Measurements from ENCODE around the gene CCDC170. TPM values are rescaled to one million over a fixed set of nuclear protein-coding genes. Genes with fewer than 3 reads are reported as not detected.

CCDC170 gene
- total RNA-seq, 1 experiment from 2014 or later = not detected

DNA sequence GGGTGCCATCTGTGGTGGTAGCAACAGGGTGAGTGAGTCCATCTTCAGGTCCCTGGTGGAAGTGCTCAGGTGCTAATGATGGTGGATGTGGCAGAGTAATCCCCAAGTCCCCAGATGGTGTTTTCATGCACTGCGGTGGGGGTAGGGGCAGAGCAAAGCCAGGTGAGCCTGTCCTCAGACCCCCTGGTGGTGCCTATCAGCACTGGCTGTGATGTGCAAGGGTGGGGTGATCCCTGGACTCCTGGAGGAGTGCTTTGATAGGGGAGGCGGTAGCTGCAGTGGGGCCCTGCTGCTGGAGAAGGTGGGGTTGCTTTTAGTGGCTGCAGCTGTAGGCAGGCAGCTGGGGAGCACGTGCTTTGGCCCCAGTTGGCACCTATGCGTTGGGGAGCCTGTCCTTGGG is 70.8 kb downstream of the CCDC170 start:
- no peaks in the 10 kb centered on the region for H3K36me3 ChIP-seq (ENCODE audit: control insufficient read depth, insufficient read depth, low read length)
- POLR2A ChIA-PET = no interaction called here
- TF ChIP-seq, protein P1, sequence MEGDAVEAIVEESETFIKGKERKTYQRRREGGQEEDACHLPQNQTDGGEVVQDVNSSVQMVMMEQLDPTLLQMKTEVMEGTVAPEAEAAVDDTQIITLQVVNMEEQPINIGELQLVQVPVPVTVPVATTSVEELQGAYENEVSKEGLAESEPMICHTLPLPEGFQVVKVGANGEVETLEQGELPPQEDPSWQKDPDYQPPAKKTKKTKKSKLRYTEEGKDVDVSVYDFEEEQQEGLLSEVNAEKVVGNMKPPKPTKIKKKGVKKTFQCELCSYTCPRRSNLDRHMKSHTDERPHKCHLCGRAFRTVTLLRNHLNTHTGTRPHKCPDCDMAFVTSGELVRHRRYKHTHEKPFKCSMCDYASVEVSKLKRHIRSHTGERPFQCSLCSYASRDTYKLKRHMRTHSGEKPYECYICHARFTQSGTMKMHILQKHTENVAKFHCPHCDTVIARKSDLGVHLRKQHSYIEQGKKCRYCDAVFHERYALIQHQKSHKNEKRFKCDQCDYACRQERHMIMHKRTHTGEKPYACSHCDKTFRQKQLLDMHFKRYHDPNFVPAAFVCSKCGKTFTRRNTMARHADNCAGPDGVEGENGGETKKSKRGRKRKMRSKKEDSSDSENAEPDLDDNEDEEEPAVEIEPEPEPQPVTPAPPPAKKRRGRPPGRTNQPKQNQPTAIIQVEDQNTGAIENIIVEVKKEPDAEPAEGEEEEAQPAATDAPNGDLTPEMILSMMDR (IDR thresholded peaks at IDR 0.05) = no peak
- TF ChIP-seq SIN3A (IDR thresholded peaks at IDR 0.05; ENCODE audit: borderline replicate concordance, insufficient read depth, low read depth, low read length) (no peak), TCF7L2 (IDR thresholded peaks at IDR 0.05; ENCODE audit: low read depth, low read length) (no peak), POLR2AphosphoS5 (IDR thresholded peaks at IDR 0.05; ENCODE audit: low read depth, low read length) (no peak)
- TF ChIP-seq, protein P2, sequence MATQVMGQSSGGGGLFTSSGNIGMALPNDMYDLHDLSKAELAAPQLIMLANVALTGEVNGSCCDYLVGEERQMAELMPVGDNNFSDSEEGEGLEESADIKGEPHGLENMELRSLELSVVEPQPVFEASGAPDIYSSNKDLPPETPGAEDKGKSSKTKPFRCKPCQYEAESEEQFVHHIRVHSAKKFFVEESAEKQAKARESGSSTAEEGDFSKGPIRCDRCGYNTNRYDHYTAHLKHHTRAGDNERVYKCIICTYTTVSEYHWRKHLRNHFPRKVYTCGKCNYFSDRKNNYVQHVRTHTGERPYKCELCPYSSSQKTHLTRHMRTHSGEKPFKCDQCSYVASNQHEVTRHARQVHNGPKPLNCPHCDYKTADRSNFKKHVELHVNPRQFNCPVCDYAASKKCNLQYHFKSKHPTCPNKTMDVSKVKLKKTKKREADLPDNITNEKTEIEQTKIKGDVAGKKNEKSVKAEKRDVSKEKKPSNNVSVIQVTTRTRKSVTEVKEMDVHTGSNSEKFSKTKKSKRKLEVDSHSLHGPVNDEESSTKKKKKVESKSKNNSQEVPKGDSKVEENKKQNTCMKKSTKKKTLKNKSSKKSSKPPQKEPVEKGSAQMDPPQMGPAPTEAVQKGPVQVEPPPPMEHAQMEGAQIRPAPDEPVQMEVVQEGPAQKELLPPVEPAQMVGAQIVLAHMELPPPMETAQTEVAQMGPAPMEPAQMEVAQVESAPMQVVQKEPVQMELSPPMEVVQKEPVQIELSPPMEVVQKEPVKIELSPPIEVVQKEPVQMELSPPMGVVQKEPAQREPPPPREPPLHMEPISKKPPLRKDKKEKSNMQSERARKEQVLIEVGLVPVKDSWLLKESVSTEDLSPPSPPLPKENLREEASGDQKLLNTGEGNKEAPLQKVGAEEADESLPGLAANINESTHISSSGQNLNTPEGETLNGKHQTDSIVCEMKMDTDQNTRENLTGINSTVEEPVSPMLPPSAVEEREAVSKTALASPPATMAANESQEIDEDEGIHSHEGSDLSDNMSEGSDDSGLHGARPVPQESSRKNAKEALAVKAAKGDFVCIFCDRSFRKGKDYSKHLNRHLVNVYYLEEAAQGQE (IDR thresholded peaks at IDR 0.05; ENCODE audit: insufficient read depth in 1 of 2, low read depth in 2 of 2, low read length in 1 of 2) = no peak
- no peak overlapping the region for H3K27ac ChIP-seq (ENCODE audit: low read length)
- no peaks in the 10 kb centered on the region for H3K27me3 ChIP-seq (ENCODE audit: control insufficient read depth, insufficient read depth, low read length)
- DNase-seq (ENCODE audit: low read depth, low spot score) = no peak
- no peak overlapping the region for H3K4me3 ChIP-seq (ENCODE audit: low read depth in 2 of 2, low read length in 2 of 2)
- H3K4me1 ChIP-seq (ENCODE audit: control insufficient read depth, insufficient read depth, low read length) = no peaks in the 10 kb centered on the region
- in situ Hi-C loops (cut with HindIII; ENCODE audit: low pct_unique_long_range_greater_than_20kb, low sequenced_read_pairs) = no loop called here
- H3K9me3 ChIP-seq (ENCODE audit: control insufficient read depth, insufficient read depth, low read depth, low read length) = no peaks in the 10 kb centered on the region; the same call in 1 of the 2 replicates
- intact Hi-C loops (cut with micrococcal nuclease; ENCODE audit: unreplicated experiment) = no loop called here
- ATAC-seq = no peak
- no TSS peak for BruUV-seq (replicated peaks)
- CTCF ChIA-PET = no interaction called here

DNA sequence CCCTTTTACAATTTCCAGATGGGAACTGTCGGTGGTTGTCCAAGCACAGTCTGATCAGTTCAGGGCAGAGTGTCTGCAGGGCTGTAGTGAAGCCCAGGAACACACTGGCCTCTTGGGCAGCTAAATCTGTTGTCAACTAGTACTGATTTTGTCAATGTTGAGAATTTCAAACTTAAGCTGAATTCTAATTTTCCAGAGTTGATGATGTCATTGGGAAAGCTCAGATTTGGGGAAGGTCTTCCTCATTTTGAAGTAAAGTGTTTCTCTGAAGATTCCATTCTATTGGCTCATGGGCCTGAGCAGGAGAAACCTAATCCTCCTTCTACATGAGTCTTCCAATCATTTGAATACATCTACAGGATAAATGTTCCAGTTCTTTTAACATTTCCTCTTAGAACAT is 72.1 kb downstream of the CCDC170 start:
- H3K36me3 ChIP-seq (ENCODE audit: control insufficient read depth, insufficient read depth, low read length) = no peaks in the 10 kb centered on the region
- H3K9me3 ChIP-seq (ENCODE audit: control insufficient read depth, insufficient read depth, low read depth, low read length) = no peaks in the 10 kb centered on the region; the same call in 1 of the 2 replicates
- in situ Hi-C loops (cut with HindIII; ENCODE audit: low pct_unique_long_range_greater_than_20kb, low sequenced_read_pairs) (no loop called here), intact Hi-C loops (cut with micrococcal nuclease; ENCODE audit: unreplicated experiment) (no loop called here)
- no peak overlapping the region for H3K4me3 ChIP-seq (ENCODE audit: low read depth in 2 of 2, low read length in 2 of 2)
- no peak for ATAC-seq
- no peak for DNase-seq (ENCODE audit: low read depth, low spot score)
- H3K27ac ChIP-seq (ENCODE audit: low read length) = no peak overlapping the region
- no peaks in the 10 kb centered on the region for H3K4me1 ChIP-seq (ENCODE audit: control insufficient read depth, insufficient read depth, low read length)
- CTCF ChIA-PET = no interaction called here
- H3K27me3 ChIP-seq (ENCODE audit: control insufficient read depth, insufficient read depth, low read length) = no peaks in the 10 kb centered on the region
- TF ChIP-seq SIN3A (IDR thresholded peaks at IDR 0.05; ENCODE audit: borderline replicate concordance, insufficient read depth, low read depth, low read length) (no peak), TCF7L2 (IDR thresholded peaks at IDR 0.05; ENCODE audit: low read depth, low read length) (no peak), POLR2AphosphoS5 (IDR thresholded peaks at IDR 0.05; ENCODE audit: low read depth, low read length) (no peak)
- TF ChIP-seq, protein P1 (IDR thresholded peaks at IDR 0.05) = no peak
- TF ChIP-seq, protein P2 (IDR thresholded peaks at IDR 0.05; ENCODE audit: insufficient read depth in 1 of 2, low read depth in 2 of 2, low read length in 1 of 2) = no peak
- BruUV-seq (replicated peaks) = no TSS peak
- POLR2A ChIA-PET = no interaction called here

Data from Panc1 (cell line).